Ovary (tissue), 9 donors: ENCODE results near the gene RELL2. TPM values are rescaled to one million over a fixed set of nuclear protein-coding genes. Genes with fewer than 3 reads are reported as not detected.

Experiments used
- DNase-seq, 5 donors: peaks; one replicate each; pipeline ENCODE4 v3.0.0-alpha.2; 2019 to 2020
- H3K27ac ChIP-seq, 2 donors: fragments of 200-600 bp; one replicate each; pipeline versions ENCODE4 v1.5.1 to v1.8.0; 2019 to 2022
- H3K27me3 ChIP-seq: fragments of 200-600 bp; one replicate; pipeline ENCODE4 v1.8.0; 2022
- H3K36me3 ChIP-seq: fragments of 200-600 bp; sonication (generic); one replicate; pipeline ENCODE4 v1.5.1; 2019
- H3K4me1 ChIP-seq: one replicate; pipeline ENCODE4 v1.8.1; 2013; ENCODE audit warnings: mild to moderate bottlenecking, moderate library complexity; ENCODE audit not compliant: insufficient read depth
- H3K4me3 ChIP-seq: fragments of 200-600 bp; sonication (generic); one replicate; pipeline ENCODE4 v1.5.1; 2017
- H3K9me3 ChIP-seq, 2 donors: fragments of 200-600 bp in 1 of 2; sonication (generic) in 1 of 2; one replicate each; pipeline versions ENCODE4 v1.5.1 to v1.8.1; 2013 to 2019; ENCODE audit warnings: mild to moderate bottlenecking in 1 of 2, moderate library complexity in 1 of 2
- EP300 ChIP-seq: sonication (generic); formaldehyde crosslinking; IDR thresholded peaks from one replicate; pipeline ENCODE4 v1.6.1; 2017; ENCODE audit warnings: antibody characterized with exemption
- POLR2A ChIP-seq: fragments of 450-650 bp; IDR thresholded peaks from one replicate; pipeline ENCODE4 v1.6.1; 2017; ENCODE audit warnings: antibody characterized with exemption, mild to moderate bottlenecking, moderate library complexity
- WGBS, 3 donors: extraction: QIAGEN DNeasy Blood & Tissue Kit in 1 of 3; methylation state at CpG; one replicate each; pipeline versions ENCODE4 v1.1.5 to v1.1.7; 2013 to 2017; 5-methylcytosine and 5-hydroxymethylcytosine counted together
- intact Hi-C, 4 donors: fragments of 100-400 bp; cut with DNase I; formaldehyde crosslinking; loops; one replicate each; pipeline versions ENCODE4 v1.11.0 to v1.15.1; 2022 to 2023
- polyA plus RNA-seq, 2 donors: library from polyadenylated mRNA; stranded (reverse); fragments of 200-250 nt in 1 of 2; fragments of 350-450 nt in 1 of 2; fragmentation: Illumina TruSeq in 1 of 2; extraction: RNeasy Lipid Tissue Mini Kit (QIAGEN cat#74804) in 1 of 2; gene quantifications; one replicate each; pipeline ENCODE4 v1.2.3, GENCODE V29; 2013 to 2014
- total RNA-seq, 7 donors: library from RNA; depleted of rRNA in 2 of 7; stranded (reverse); fragments of >200 nt in 2 of 7; fragmentation: NEBNext Ultra II Directional in 3 of 7; extraction: Animal tissue kit (Norgen Biotek cat#: 25700) in 3 of 7; gene quantifications; one replicate each; pipeline versions ENCODE4 v1.1.0 to v1.2.4, GENCODE V29; 2016 to 2023
- TF ChIP-seq, protein P1 (sequence below), 3 donors: fragments of 450-650 bp in 2 of 3; fragments of 200-600 bp in 1 of 3; IDR thresholded peaks; one replicate each; pipeline versions ENCODE4 v1.5.1 to v1.8.0; 2016 to 2022; ENCODE audit warnings: antibody characterized with exemption in 3 of 3, mild to moderate bottlenecking in 1 of 3
- donor health status: DM: no; HTN: no; CAD: no; lungs with moderate emphysema.
- donor health status: DM: no; HTN: no; CAD: no.
- donor health status: Bipolar disorder and iron deficiency.
- donor health status: DM: yes; HTN: yes; CAD: no.
- donor health status: DM: no; HTN: no; CAD: no.
- donor health status: DM: yes; HTN: yes; CAD: no.

The RELL2 gene
- total and polyA plus RNA-seq, 9 donors, result 0.58 to 3.0 (median 1.6) TPM; not detected in 1

DNA sequence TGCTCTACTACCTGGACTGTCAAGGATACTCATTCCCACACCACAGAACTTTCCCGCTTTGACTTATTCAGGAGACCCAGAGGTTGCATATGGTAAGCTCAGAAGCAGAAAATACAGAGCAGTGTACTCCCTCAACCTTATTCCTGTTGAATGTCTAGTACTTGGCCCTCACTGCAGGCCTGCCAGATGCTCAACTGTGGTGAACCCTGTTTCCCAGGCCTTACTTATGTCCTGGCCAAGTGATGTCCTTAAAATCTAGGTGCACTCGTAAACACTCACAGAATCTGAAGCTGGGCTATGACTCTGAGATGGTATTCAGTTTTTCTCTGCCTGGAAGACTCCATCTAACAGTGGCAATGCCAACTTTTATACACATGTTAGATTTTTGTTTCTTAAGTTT, 39.0 kb upstream of the RELL2 start:
- no peaks in the 10 kb centered on the region for H3K36me3 ChIP-seq
- 94 to 98% (median 95%) methylated on average over 2 of the region's 2 CpGs for WGBS, 3 donors
- intact Hi-C loops, result no loop called here
- no peaks in the 10 kb centered on the region for H3K27me3 ChIP-seq
- H3K4me3 ChIP-seq, result no peak overlapping the region
- TF ChIP-seq EP300, result no peak
- TF ChIP-seq, protein P1, sequence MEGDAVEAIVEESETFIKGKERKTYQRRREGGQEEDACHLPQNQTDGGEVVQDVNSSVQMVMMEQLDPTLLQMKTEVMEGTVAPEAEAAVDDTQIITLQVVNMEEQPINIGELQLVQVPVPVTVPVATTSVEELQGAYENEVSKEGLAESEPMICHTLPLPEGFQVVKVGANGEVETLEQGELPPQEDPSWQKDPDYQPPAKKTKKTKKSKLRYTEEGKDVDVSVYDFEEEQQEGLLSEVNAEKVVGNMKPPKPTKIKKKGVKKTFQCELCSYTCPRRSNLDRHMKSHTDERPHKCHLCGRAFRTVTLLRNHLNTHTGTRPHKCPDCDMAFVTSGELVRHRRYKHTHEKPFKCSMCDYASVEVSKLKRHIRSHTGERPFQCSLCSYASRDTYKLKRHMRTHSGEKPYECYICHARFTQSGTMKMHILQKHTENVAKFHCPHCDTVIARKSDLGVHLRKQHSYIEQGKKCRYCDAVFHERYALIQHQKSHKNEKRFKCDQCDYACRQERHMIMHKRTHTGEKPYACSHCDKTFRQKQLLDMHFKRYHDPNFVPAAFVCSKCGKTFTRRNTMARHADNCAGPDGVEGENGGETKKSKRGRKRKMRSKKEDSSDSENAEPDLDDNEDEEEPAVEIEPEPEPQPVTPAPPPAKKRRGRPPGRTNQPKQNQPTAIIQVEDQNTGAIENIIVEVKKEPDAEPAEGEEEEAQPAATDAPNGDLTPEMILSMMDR (IDR thresholded peaks at IDR 0.05), result no peak
- no peak for TF ChIP-seq POLR2A
- H3K4me1 ChIP-seq, result no peaks in the 10 kb centered on the region
- no peak overlapping the region for H3K27ac ChIP-seq
- DNase-seq, result no peak
- H3K9me3 ChIP-seq, result no peaks in the 10 kb centered on the region

DNA sequence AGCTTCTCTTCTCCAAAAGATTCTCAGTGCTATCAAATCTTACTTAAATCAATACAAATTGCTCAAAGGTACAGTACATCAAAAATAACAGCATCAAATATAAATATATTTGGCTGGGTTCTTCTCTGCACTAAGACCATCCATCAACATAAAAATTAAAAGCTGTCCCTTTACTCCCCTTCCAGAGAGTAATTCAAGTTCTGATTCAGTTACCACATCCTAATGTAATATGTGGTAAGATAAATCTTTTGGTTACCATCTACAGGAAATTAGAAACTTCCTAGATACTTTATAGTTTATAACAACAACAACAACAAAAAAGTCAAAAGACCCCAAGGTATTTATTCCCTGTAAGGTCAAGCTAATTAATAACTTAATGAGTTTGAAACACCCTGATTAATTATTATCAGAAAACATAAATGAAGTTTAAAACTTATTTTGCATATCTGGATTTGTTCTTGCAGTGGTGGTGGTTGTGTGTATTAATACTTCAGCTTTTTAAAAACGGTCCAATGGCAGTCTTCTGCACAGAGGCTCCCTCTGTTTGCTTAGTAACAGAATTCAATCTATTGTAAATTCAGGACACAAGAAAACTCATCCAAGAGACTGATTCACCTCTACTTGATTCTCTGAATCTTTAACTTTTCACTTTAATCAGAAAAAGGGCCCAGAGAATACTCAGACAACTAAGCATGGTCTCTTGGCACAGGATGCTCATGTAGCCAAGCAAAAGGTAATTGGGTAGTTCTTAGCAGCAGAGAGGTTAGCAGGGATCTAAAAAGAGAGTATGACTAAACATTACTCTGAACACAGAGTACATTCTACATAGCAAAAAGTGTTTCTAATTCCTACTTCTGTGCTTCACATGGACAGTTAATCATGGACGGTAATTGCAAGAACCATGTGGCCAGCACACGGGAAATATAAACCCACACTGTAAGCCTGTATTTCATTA, 38.1 kb upstream of the RELL2 start:
- TF ChIP-seq POLR2A, result no peak
- TF ChIP-seq EP300, result no peak
- TF ChIP-seq, protein P1 (IDR thresholded peaks at IDR 0.05), result no peak
- no peaks in the 10 kb centered on the region for H3K36me3 ChIP-seq
- no peak for DNase-seq
- H3K4me1 ChIP-seq, result no peaks in the 10 kb centered on the region
- H3K27me3 ChIP-seq, result no peaks in the 10 kb centered on the region
- WGBS, 3 donors, result 75 to 82% (median 77%) methylated on average over 3 of the region's 3 CpGs
- intact Hi-C loops, result no loop called here
- no peak overlapping the region for H3K27ac ChIP-seq
- no peaks in the 10 kb centered on the region for H3K9me3 ChIP-seq
- no peak overlapping the region for H3K4me3 ChIP-seq

- Histone ChIP-seq H3K4me3 (no peak overlapping the region), H3K4me1 (no peaks in the 10 kb centered on the region), H3K36me3 (no peaks in the 10 kb centered on the region), H3K27ac (no peak overlapping the region), H3K9me3 (no peaks in the 10 kb centered on the region), H3K27me3 (no peaks in the 10 kb centered on the region)
- DNase-seq, result no peak
- TF ChIP-seq, protein P1 (IDR thresholded peaks at IDR 0.05), result no peak
- TF ChIP-seq POLR2A, result no peak
- no peak for TF ChIP-seq EP300
- WGBS, 3 donors, result 92 to 97% (median 96%) methylated on average over 1 of the region's 1 CpG
- intact Hi-C loops, result no loop called here
Observed at GRCh38 chr5:141602606-141603005, 34.2 kb upstream of the RELL2 start.

DNA sequence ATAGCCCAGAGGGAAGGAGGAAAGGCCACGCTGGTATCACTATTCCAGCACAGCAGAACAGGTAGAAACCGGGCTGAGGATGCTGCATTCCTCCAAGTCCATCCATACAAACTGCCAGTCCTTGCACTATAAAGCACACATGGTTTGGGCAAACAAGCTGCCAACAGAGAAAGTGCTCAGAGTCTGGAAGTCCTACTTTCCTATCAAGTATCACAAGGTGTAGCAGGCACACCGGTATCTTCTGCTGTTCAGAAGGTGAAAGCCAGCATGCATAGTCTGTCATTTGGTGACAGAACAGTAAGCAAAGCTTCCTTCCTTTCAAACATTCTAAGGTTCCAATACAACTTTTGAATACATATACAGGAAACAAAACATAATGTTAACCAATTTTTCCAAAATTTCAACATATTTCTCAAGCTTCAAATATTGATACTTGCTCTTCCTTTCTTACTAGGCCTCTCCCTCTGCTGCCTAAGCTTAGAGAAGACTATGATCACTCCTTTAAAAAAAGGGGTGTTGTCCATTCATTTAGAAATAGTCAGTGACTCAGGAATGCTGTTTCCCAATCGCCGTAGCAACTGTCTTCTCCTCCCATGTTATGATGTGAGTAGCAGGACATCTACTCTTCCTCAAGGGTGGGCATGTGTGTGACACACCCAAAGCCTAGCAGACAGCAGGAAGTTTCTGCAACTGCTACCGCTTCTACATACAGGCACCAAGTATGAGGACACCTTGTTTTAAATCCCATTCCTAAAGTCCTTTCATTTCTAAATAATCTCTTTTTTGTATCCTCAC, 32.7 kb upstream of the RELL2 start:
- no peaks in the 10 kb centered on the region for H3K9me3 ChIP-seq
- H3K27me3 ChIP-seq, result no peaks in the 10 kb centered on the region
- TF ChIP-seq, protein P1 (IDR thresholded peaks at IDR 0.05), result no peak
- TF ChIP-seq EP300 (no peak), POLR2A (no peak)
- H3K4me1 ChIP-seq, result no peaks in the 10 kb centered on the region
- no peak overlapping the region for H3K27ac ChIP-seq
- intact Hi-C loops, result no loop called here
- DNase-seq, result peak in 1 of 5 donors; percentile 57
- WGBS, 3 donors, result 63 to 69% (median 64%) methylated on average over 6 of the region's 6 CpGs
- H3K4me3 ChIP-seq, result no peak overlapping the region
- no peaks in the 10 kb centered on the region for H3K36me3 ChIP-seq
